GM18517 (cell line): Measurements from ENCODE around the gene TM7SF2.
"Not testable (repeated sequence)": the region's sequence is repeated elsewhere in the genome, so short reads cannot be mapped to it uniquely, and the experiment has no call there.

Experiments
- ATAC-seq: cut with Tn5 transposase; IDR thresholded peaks from one replicate; pipeline ENCODE4 v1.9.1; 2021; ENCODE audit warnings: mild to moderate bottlenecking, moderate library complexity; ENCODE audit not compliant: unreplicated experiment

Gene TM7SF2

GRCh38 chr11:65114538-65115171 lies 3.0 kb downstream of the TM7SF2 start:
- ATAC-seq: no peak

GRCh38 chr11:65115361-65116082 lies 3.9 kb downstream of the TM7SF2 start:
- ATAC-seq: no peak

GRCh38 chr11:65116370-65117205 lies 4.9 kb downstream of the TM7SF2 start:
- no peak for ATAC-seq

GRCh38 chr11:65117206-65118096 lies 5.8 kb downstream of the TM7SF2 start, which contains the start of gene ZNHIT2:
ZNHIT2 (minus strand) TSS chr11:65117701; CDS start chr11:65117653, 48 bp downstream.
- peak; percentile 63 for ATAC-seq

- ATAC-seq: no peak
Observed at GRCh38 chr11:65118097-65118837, 6.6 kb downstream of the TM7SF2 start.

- not testable (repeated sequence) for ATAC-seq
Observed at GRCh38 chr11:65118891-65119669, 7.4 kb downstream of the TM7SF2 start.

- no peak for ATAC-seq
Observed at GRCh38 chr11:65119670-65119995, 8.0 kb downstream of the TM7SF2 start.

GRCh38 chr11:65120831-65121230 lies 9.2 kb downstream of the TM7SF2 start:
- ATAC-seq: no peak

- no peak for ATAC-seq
Observed at GRCh38 chr11:65121447-65121864, 9.8 kb downstream of the TM7SF2 start.

GRCh38 chr11:65121865-65122696 lies 10.4 kb downstream of the TM7SF2 start, which contains the start of the genes FAU and MRPL49:
FAU (minus strand) TSS chr11:65122134; CDS start chr11:65121813, 321 bp downstream.
MRPL49 (plus strand) TSS chr11:65122321; CDS start chr11:65122347, 26 bp downstream.
- ATAC-seq: peak; percentile 63

- no peak for ATAC-seq
Observed at GRCh38 chr11:65124480-65125196, 13.0 kb downstream of the TM7SF2 start.

GRCh38 chr11:65125197-65126056 lies 13.8 kb downstream of the TM7SF2 start:
- ATAC-seq: no peak

GRCh38 chr11:65126624-65127274 lies 15.1 kb downstream of the TM7SF2 start:
- no peak for ATAC-seq

- ATAC-seq: no peak
Observed at GRCh38 chr11:65127473-65128181, 16.0 kb downstream of the TM7SF2 start.
